ENCODE measurements around the gene COX7A2L.
"Not testable (repeated sequence)": the region's sequence is repeated elsewhere in the genome, so short reads cannot be mapped to it uniquely, and the experiment has no call there.

COX7A2L gene

GRCh38 chr2:42339191-42339912, 21.7 kb downstream of the COX7A2L start:
- no peak for DNase-seq (ENCODE audit: low read depth)

DNA sequence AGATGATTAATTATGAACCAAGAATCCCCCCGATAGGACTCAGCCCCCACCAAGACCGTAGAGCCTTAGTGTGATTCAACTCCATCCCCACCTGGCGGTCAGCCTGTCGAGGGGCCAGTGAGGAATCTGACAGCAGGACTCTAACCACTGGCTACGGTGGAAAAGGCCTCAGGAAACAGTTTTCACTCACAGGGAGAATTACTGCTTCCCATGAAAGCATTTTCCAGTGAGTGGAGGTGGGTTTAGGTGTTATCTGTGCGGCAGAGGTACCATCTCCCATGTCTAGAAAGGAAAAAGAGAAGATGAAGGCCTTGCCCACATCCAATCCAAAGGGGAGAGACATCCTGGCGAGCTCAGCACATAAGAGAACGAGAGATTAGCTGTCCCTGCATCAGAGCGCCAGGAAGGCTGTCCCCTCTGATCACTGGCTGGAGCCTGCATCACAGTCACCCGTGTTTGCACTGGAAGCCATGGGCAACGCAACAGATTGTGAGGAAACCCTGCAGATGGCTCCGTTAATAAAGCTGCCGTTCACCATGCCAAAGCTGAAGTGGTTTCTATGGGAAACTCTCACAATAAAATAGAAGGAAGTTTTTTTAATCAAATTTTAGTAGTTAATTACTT, 22.3 kb downstream of the COX7A2L start:
- DNase-seq (ENCODE audit: low read depth) = no peak

- no peak for DNase-seq (ENCODE audit: low read depth)
Observed at GRCh38 chr2:42337846-42338566, 23.0 kb downstream of the COX7A2L start.

GRCh38 chr2:42337356-42337820, 23.6 kb downstream of the COX7A2L start:
- DNase-seq (ENCODE audit: low read depth) = no peak

GRCh38 chr2:42336361-42336965, 24.6 kb downstream of the COX7A2L start:
- DNase-seq (ENCODE audit: low read depth) = no peak

DNA sequence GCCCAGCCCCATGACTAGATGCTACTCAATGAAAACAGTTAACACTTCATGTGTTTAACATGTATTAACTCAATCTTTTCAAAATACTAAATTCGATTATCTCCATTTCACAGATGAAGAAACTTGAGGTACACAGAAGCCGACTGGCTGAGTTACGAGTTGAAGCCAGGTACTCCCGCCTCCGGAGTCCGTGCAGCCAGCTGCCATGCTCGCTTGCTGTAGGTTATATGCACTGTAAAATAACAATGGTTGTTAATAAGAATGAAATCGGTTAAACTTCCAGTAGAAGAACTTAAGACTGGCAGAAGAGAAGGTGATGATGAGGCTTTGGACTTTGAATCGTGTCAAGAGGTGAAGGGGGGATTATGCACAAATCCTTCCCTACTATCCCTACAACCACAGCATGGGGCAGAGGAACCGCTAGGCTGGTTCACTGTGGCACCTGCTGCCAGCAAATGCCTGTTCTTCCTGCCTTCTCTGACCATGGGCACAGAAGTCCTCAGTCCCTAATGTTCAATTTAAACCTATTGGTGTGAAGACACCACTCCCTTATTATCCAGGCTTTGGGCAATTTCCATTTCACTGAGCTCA, 25.4 kb downstream of the COX7A2L start:
- DNase-seq (ENCODE audit: low read depth) = no peak

DNA sequence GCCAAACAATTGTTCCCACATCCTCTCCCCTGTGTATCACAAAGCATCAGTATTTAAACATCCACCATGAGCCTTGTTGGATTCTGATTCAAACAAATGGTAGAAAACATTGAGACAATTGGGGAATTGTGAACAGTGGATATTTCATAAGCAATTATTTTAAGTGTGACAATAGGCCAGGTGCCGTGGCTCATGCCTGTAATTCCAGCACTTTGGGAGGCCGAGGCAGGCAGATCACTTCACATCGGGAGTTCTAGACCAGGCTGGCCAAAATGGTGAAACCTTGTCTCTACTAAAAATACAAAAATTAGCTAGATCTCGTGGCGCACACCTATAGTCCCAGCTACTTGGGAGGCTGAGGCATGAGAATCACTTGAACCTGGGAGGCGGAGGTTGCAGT, 26.2 kb downstream of the COX7A2L start:
- DNase-seq (ENCODE audit: low read depth) = not testable (repeated sequence)

GRCh38 chr2:42334220-42334619, 26.8 kb downstream of the COX7A2L start:
- no peak for DNase-seq (ENCODE audit: low read depth)

- no peak for DNase-seq (ENCODE audit: low read depth)
Observed at GRCh38 chr2:42333579-42333978, 27.4 kb downstream of the COX7A2L start.

GRCh38 chr2:42332575-42332974, 28.4 kb downstream of the COX7A2L start:
- DNase-seq (ENCODE audit: low read depth) = no peak

DNA sequence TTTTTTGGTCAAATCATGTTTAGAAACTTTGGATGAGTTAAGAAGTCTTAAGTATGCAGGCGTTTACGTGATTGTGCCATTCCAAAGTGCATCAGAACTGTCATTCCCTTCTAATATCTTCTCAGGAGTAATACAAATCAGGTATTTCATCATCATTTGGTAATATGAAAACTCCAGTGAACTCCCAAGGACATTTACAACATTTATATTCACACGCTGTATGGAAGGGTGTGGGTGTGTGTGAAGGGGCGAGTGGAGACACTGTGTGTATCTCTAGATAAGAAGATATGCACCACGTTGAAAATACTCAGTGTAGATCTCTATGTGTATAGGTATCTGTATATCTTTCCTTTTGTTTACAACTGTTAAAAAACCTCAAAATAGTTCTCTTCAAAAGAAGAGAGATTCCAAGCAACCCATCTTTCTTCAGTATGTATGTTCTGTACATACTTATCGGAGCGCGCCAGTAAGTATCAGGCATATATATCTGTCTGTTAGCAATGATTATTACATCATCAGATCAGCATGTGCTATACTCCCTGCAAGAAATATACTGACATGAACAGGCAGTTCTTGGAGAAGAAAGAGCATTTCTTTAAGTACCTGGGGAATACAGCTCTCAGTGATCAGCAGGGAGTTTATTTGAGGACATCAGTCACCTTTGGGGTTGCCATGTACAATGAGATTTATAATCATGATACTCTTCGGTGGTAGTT, 29.3 kb downstream of the COX7A2L start:
- peak; percentile 86 for DNase-seq (ENCODE audit: low read depth)

GRCh38 chr2:42329736-42330135, 31.3 kb downstream of the COX7A2L start:
- no peak for DNase-seq (ENCODE audit: low read depth)

- no peak for DNase-seq (ENCODE audit: low read depth)
Observed at GRCh38 chr2:42328923-42329322, 32.1 kb downstream of the COX7A2L start.

GRCh38 chr2:42328148-42328833, 32.7 kb downstream of the COX7A2L start:
- DNase-seq (ENCODE audit: low read depth) = peak; percentile 44

DNA sequence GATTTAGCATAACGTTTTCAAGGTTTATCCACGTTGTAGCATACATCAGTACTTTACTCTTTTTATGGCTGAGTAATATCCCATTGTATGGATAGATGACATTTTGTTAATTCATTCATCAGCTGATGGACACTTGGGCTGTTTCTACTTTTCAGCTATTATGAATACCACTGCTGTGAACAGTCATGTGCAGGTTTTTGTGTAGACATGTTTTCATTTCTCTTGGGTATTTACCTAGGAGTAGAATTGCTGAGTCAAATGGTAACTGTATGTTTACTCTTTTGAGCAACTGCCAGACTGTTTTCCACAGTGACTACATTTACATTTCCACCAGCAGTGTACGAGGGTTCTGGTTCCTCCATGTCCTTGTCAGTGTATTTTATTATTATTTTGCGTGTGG, 33.9 kb downstream of the COX7A2L start:
- DNase-seq (ENCODE audit: low read depth) = no peak

GRCh38 chr2:42325609-42326008, 35.4 kb downstream of the COX7A2L start:
- DNase-seq (ENCODE audit: low read depth) = no peak

- no peak for DNase-seq (ENCODE audit: low read depth)
Observed at GRCh38 chr2:42324949-42325348, 36.1 kb downstream of the COX7A2L start.

GRCh38 chr2:42324244-42324643, 36.8 kb downstream of the COX7A2L start:
- no peak for DNase-seq (ENCODE audit: low read depth)

DNA sequence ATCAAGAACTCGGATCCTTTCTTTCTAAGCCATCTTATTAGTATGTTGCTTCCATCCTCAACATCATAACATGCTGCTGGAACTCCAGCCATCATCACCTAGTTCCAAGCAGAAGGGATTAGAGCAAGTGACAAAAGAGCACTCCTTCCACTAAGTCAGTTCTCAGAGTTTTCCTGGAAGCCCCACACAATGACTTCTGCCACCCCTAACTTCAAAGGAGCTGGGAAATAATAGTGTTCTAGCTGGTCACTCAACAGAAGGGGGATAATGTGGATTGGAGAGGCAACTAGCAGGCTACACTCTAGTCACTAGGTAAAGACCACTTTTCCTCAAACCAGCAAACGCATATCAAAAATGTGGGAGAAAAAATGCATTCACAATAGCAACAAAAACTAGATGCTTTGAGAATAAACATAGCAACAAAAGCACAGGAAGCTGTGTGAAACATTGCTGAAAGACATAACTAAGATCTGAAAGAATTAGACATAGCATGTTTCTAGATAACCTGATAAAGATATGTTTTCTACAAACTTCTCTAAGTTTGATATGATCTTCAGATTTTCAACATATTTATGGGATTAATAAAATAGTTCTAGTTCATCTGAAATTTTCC, 39.5 kb downstream of the COX7A2L start:
- DNase-seq (ENCODE audit: low read depth) = no peak

- DNase-seq (ENCODE audit: low read depth) = no peak
Observed at GRCh38 chr2:42319265-42319664, 41.8 kb downstream of the COX7A2L start.

GRCh38 chr2:42317945-42318344, 43.1 kb downstream of the COX7A2L start:
- no peak for DNase-seq (ENCODE audit: low read depth)
